HTR-8/SVneo (cell line): Measurements from ENCODE around the gene SLC35C1.
A peak's percentile ranks its signal among the peaks of the same experiment; 100 is the strongest.

ENCODE experiments used
- DNase-seq: peaks from one replicate; pipeline ENCODE4 v3.0.0; 2011; ENCODE audit warnings: low spot score, mixed read lengths; ENCODE audit not compliant: insufficient read length
- FAIRE-seq: peaks from 2 replicates; lab custom pipeline; 2011; peaks lifted over from hg19 to GRCh38; lab: Jason Lieb, UNC

SLC35C1 gene

GRCh38 chr11:45804761-45805304 is at the start of gene SLC35C1:
Gene SLC35C1, plus strand, starts transcription at chr11:45805149. Its CDS starts 653 bp downstream, at chr11:45805802.
- FAIRE-seq: no peak

GRCh38 chr11:45755281-45755859 is 49.6 kb upstream of the SLC35C1 start:
- DNase-seq (no peak), FAIRE-seq (no peak)

More at GRCh38 chr11:45804761-45805304, at the start of gene SLC35C1:
- peak; percentile 93 for DNase-seq

DNA sequence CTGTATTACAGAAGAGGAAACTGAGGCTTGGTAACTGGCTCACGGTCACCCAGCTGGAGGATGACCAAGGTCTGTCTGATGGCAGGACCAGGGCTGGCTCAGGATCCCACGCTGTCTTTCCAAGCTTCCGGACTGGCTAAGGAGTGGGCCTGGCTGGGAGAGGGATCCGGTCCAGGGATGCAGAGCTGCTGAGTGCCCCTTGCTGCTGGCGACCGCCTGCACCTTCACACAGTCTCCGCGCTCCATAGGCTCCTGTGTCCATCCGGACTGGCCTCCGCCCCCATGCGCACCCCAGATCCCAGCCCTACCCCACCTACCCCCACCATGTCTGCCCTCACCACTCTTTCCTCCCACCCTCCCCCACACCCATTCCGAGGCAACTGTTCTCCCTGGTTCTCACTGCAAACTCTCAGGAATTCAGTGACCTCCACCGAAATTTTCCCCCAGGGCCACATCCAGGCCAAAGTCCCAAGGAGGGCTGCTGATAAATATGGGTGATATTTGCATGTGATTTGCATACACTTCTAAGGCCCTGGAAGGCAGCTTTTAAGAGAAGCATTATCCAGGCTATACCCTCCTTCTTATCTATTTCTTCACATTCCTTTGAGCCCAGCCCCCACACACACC is 48.5 kb upstream of the SLC35C1 start:
- no peak for DNase-seq
- FAIRE-seq: no peak

GRCh38 chr11:45757672-45758071 is 47.3 kb upstream of the SLC35C1 start:
- no peak for FAIRE-seq

GRCh38 chr11:45761659-45762058 is 43.3 kb upstream of the SLC35C1 start:
- no peak for DNase-seq

More at GRCh38 chr11:45757672-45758071, 47.3 kb upstream of the SLC35C1 start:
- DNase-seq: no peak

GRCh38 chr11:45765107-45765668 is 39.8 kb upstream of the SLC35C1 start:
- FAIRE-seq: no peak
- DNase-seq: no peak

More at GRCh38 chr11:45761659-45762058, 43.3 kb upstream of the SLC35C1 start:
- FAIRE-seq: no peak

GRCh38 chr11:45765836-45766235 is 39.1 kb upstream of the SLC35C1 start:
- FAIRE-seq: no peak
- DNase-seq: no peak

DNA sequence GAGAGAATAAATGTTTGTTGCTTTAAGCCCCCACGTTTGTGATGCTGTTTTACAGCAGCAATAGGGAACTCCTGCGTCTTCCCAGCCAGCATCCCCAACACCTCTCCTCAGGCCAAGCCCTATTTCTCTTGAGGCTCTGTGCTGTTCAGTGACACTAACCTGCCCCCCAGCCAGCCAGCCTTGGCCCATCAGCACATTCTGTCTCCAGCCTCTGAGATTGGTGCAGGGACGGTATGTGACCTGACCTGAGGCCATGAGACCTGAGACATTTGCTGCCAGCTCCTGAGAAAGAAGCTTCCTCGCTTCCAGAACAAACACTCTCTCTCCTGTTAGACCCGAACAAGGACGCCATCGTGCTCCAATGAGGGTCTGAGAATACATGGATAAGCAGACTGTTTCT is 38.5 kb upstream of the SLC35C1 start:
- no peak for FAIRE-seq

DNA sequence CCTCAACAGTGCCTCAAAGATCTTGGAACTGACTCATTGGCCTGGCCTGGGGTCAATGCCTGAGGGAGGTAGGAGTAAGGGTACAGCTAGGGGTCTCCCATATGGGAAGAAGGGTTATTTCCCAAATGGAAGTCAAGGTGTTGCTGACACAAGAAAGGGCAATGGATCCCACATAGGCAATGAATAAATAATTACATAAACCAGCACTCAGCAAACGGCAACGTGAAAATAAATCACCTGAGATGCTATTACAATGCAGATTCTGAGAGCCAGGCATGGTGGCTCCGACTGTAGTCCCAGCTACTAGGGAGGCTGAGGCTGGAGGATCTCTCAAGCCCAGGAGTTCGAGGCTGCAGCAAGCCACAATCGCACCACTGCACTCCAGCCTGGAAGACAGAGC is 36.5 kb upstream of the SLC35C1 start:
- FAIRE-seq: no peak
- DNase-seq: no peak

More for the DNA sequence above, 38.5 kb upstream of the SLC35C1 start:
- no peak for DNase-seq

GRCh38 chr11:45769960-45770359 is 35.0 kb upstream of the SLC35C1 start:
- FAIRE-seq: no peak
- DNase-seq: no peak

GRCh38 chr11:45771193-45771565 is 33.8 kb upstream of the SLC35C1 start:
- DNase-seq (peak; percentile 69), FAIRE-seq (no peak)

- FAIRE-seq (peak; percentile 83), DNase-seq (peak; percentile 91)
Measured at GRCh38 chr11:45771566-45772448, 33.1 kb upstream of the SLC35C1 start.

DNA sequence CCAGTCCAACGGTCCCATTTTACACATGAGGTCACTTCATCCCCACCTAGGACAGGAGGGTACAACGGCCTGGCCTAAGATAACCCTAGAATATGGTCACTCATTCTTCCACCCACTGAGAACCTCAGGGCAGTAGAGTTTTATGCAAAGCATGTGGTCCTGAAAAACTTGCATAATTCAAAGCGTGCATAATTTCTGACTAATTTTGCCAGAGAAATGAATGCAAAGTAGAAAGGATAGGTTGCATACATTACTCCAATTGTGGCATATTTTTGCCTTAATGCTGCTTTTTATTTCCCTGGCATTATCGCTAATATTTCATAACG is 32.5 kb upstream of the SLC35C1 start:
- DNase-seq (no peak), FAIRE-seq (no peak)

- FAIRE-seq: no peak
- no peak for DNase-seq
Measured at GRCh38 chr11:45772986-45773785, 31.8 kb upstream of the SLC35C1 start.

GRCh38 chr11:45773786-45774655 is 30.9 kb upstream of the SLC35C1 start:
- no peak for FAIRE-seq

DNA sequence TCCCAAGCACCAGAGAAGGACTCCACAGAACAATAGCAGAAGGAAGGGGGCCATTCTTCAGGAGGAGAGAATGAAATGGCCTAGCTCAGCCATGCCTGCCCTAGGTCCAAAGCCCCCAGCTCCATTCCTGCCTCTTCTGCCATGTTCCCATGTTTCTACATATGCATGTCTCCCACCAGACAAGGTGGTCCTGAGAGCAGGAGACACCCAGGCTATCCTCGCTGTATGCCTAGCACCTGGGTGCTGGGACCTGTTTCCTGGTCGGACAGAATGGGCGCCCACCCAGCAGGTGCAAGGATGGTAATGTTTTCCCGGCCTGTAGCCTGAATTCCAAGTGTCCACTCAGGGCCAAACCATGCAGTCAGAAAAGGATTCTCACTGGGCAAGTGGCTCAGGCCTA is 30.2 kb upstream of the SLC35C1 start:
- DNase-seq (no peak), FAIRE-seq (no peak)

More at GRCh38 chr11:45773786-45774655, 30.9 kb upstream of the SLC35C1 start:
- no peak for DNase-seq

GRCh38 chr11:45777127-45777969 is 27.6 kb upstream of the SLC35C1 start:
- FAIRE-seq: no peak
- DNase-seq: no peak

DNA sequence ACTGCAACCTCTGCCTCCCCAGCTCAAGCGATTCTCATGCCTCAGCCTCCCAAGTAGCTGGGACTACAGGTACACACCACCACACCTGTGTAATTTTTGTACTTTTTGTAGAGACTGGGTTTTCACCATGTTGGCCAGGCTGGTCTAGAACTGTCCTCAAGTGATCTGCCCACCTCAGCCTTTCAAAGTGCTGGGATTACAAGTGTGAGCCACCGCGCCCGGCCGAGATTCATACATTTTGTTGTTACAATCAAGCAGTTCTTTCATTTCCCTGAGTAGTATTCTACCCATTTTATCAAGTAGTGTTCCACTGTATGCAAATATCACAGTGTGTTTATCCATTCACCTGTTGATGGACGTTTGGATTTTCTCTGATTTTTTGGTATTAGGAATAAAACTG is 26.6 kb upstream of the SLC35C1 start:
- DNase-seq (no peak), FAIRE-seq (no peak)
